ENCODE results near the gene ZNF668. TPM values are rescaled to one million over a fixed set of nuclear protein-coding genes. Genes with fewer than 3 reads are reported as not detected.

Gene ZNF668
- total and polyA plus RNA-seq, 2 of the 13 experiments (the other 11 are each of a cell fraction or from before 2014, with no cell fraction given), result 3.8 to 9.8 TPM

GRCh38 chr16:31073142-31073969 is 684 bp downstream of the ZNF668 start (continued):
- TF ChIP-seq ZNF142 (CRISPR knock-in tag; IDR thresholded peaks at IDR 0.05) (peak; percentile 23; the same call in 1 of the 2 replicates), EZH2 (conservative IDR thresholded peaks at IDR 0.05; ENCODE audit: low read depth, low read length) (no peak), FLYWCH1 (CRISPR knock-in tag; IDR thresholded peaks at IDR 0.05) (0 out of 2 replicates have a peak, but pooled peaks have one; percentile 70), NKX3-1 (CRISPR knock-in tag; IDR thresholded peaks at IDR 0.05) (peak; percentile 85; the same call in 1 of the 2 replicates), ZNF83 (CRISPR knock-in tag; IDR thresholded peaks at IDR 0.05; ENCODE audit: borderline replicate concordance) (peak; percentile 47; the same call in 1 of the 2 replicates), PHF5A (CRISPR knock-in tag; IDR thresholded peaks at IDR 0.05; ENCODE audit: low read depth, unreplicated experiment) (no peak), FOSL2 (CRISPR knock-in tag; IDR thresholded peaks at IDR 0.05) (no peak), NFE2 (CRISPR knock-in tag; IDR thresholded peaks at IDR 0.05) (no peak), ZZZ3 (CRISPR knock-in tag; IDR thresholded peaks at IDR 0.05; ENCODE audit: borderline replicate concordance) (no peak; the same call in 1 of the 2 replicates), FOXA1 (IDR thresholded peaks at IDR 0.05) (no peak), FOXA1 (CRISPR knock-in tag; IDR thresholded peaks at IDR 0.05) (no peak), SYNCRIP (IDR thresholded peaks at IDR 0.05; ENCODE audit: insufficient read depth, low read depth, low read length) (no peak), TRAFD1 (CRISPR knock-in tag; IDR thresholded peaks at IDR 0.05; ENCODE audit: borderline replicate concordance) (no peak), PBX3 (CRISPR knock-in tag; IDR thresholded peaks at IDR 0.05; ENCODE audit: borderline replicate concordance) (0 out of 2 replicates have a peak, but pooled peaks have one; percentile 64), ZNF136 (CRISPR knock-in tag; IDR thresholded peaks at IDR 0.05; ENCODE audit: low read depth) (no peak), NFRKB (IDR thresholded peaks at IDR 0.05) (no peak)

All from HepG2 (cell line).